Measurements from ENCODE around the gene NPHS1. TPM values are rescaled to one million over a fixed set of nuclear protein-coding genes. Genes with fewer than 3 reads are reported as not detected.
"Not testable (repeated sequence)": the region's sequence is repeated elsewhere in the genome, so short reads cannot be mapped to it uniquely, and the experiment has no call there.

Gene NPHS1
- total and polyA plus RNA-seq, 2 donors (not counting 1 experiment from before 2014, with no cell fraction given): not detected

DNA sequence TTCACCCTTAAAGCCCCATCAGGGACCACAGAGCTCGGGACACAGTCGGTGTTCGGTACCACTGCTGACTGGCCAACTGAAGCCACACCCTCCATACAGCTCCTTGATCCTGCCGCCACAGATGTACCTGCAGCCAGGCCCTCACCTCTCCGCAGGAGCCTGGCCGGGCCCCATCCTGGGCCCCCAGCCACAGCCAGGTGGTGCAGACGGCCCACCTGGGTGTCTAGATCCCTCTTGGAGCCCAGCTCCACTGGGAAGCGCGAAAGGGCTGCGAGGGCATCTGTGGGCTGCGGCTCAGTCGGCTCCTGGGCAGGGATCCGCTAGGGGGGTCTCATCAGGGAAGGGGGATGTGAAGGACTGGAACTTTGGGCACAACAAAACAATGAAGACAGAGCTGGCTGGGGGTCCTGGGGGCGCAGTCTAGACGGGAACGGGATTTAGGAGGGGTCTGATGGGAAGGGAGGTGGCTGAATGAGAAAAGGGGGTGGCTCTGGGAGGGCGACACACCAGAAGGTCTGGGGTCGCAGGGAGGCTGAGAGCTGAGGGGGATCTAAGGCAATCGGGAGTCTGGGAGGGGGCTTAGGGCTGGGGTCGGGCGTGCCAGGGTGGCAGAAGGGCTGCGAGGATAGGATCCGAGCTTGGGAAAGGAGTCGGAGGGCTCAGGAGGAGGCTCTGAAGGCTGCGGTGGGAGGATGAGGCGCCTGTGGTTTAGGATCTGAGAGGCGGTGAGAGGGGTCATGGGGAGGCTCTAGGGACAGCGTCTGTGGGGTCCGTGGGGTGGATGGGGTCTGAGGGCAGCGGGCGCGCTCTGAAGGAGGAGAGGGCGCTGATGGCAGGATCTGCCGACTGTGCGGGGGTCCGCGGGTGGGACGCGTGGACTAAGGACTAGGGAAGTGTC, 55.4 kb downstream of the NPHS1 start:
- Histone ChIP-seq H3K27ac (ENCODE audit: insufficient read depth, low read length) (no peak overlapping the region), H3K9ac (ENCODE audit: insufficient read depth, low read length) (no peak overlapping the region), H3K4me2 (ENCODE audit: extremely low read depth, insufficient read depth, low read length) (no peak overlapping the region), H3K27me3 (ENCODE audit: control insufficient read depth, insufficient read depth, low read length) (peaks cover 21% of the 10 kb centered on the region), H3K36me3 (ENCODE audit: control insufficient read depth, insufficient read depth, low read length) (no peaks in the 10 kb centered on the region), H4K20me1 (ENCODE audit: control insufficient read depth, extremely low read depth, insufficient read depth, low read length) (no peaks in the 10 kb centered on the region), H3K4me3 (replicated peaks in 1 of 4; ENCODE audit: control extremely low read depth in 1 of 4, insufficient read depth in 1 of 4, low read depth in 3 of 4, low read length in 4 of 4) (no peak overlapping the region), H2AFZ (ENCODE audit: low read length) (no peak overlapping the region), H3K4me1 (ENCODE audit: control insufficient read depth, extremely low read depth, insufficient read depth, low read length) (peaks cover 3% of the 10 kb centered on the region), H3K79me2 (ENCODE audit: control insufficient read depth, insufficient read depth, low read length) (no peaks in the 10 kb centered on the region), H3K9me3 (ENCODE audit: control insufficient read depth, insufficient read depth, low read depth, low read length) (no peaks in the 10 kb centered on the region)
- no peak for DNase-seq (ENCODE audit: low read depth in 2 of 2)
- no peak for TF ChIP-seq CTCF (conservative IDR thresholded peaks at IDR 0.05 in 1 of 2, IDR thresholded peaks at IDR 0.05 in 1 of 2; ENCODE audit: low read depth in 1 of 2, low read length in 2 of 2)
- peak; percentile 39 for TF ChIP-seq EZH2 (IDR thresholded peaks at IDR 0.05; ENCODE audit: low read length, missing control alignments)

GRCh38 chr19:35795564-35795963, 56.7 kb downstream of the NPHS1 start:
- not testable (repeated sequence) for H3K9me3 ChIP-seq (ENCODE audit: control insufficient read depth, insufficient read depth, low read depth, low read length); H3K36me3 ChIP-seq (ENCODE audit: control insufficient read depth, insufficient read depth, low read length); H3K4me1 ChIP-seq (ENCODE audit: control insufficient read depth, extremely low read depth, insufficient read depth, low read length); H3K4me2 ChIP-seq (ENCODE audit: extremely low read depth, insufficient read depth, low read length); H2AFZ ChIP-seq (ENCODE audit: low read length); DNase-seq (ENCODE audit: low read depth in 2 of 2); H3K79me2 ChIP-seq (ENCODE audit: control insufficient read depth, insufficient read depth, low read length); H3K27ac ChIP-seq (ENCODE audit: insufficient read depth, low read length); H3K4me3 ChIP-seq (replicated peaks in 1 of 4; ENCODE audit: control extremely low read depth in 1 of 4, insufficient read depth in 1 of 4, low read depth in 3 of 4, low read length in 4 of 4); H4K20me1 ChIP-seq (ENCODE audit: control insufficient read depth, extremely low read depth, insufficient read depth, low read length); H3K9ac ChIP-seq (ENCODE audit: insufficient read depth, low read length)
- H3K27me3 ChIP-seq (ENCODE audit: control insufficient read depth, insufficient read depth, low read length): peaks cover 21% of the 10 kb centered on the region

GRCh38 chr19:35793381-35794165, 58.7 kb downstream of the NPHS1 start:
- Histone ChIP-seq H3K36me3 (ENCODE audit: control insufficient read depth, insufficient read depth, low read length) (no peaks in the 10 kb centered on the region), H3K4me2 (ENCODE audit: extremely low read depth, insufficient read depth, low read length) (no peak overlapping the region), H3K9ac (ENCODE audit: insufficient read depth, low read length) (no peak overlapping the region), H4K20me1 (ENCODE audit: control insufficient read depth, extremely low read depth, insufficient read depth, low read length) (no peaks in the 10 kb centered on the region), H3K27ac (ENCODE audit: insufficient read depth, low read length) (no peak overlapping the region), H3K9me3 (ENCODE audit: control insufficient read depth, insufficient read depth, low read depth, low read length) (no peaks in the 10 kb centered on the region), H2AFZ (ENCODE audit: low read length) (no peak overlapping the region), H3K27me3 (ENCODE audit: control insufficient read depth, insufficient read depth, low read length) (peaks cover 21% of the 10 kb centered on the region), H3K79me2 (ENCODE audit: control insufficient read depth, insufficient read depth, low read length) (no peaks in the 10 kb centered on the region), H3K4me1 (ENCODE audit: control insufficient read depth, extremely low read depth, insufficient read depth, low read length) (peaks cover 3% of the 10 kb centered on the region), H3K4me3 (replicated peaks in 1 of 4; ENCODE audit: control extremely low read depth in 1 of 4, insufficient read depth in 1 of 4, low read depth in 3 of 4, low read length in 4 of 4) (no peak overlapping the region)
- TF ChIP-seq EZH2 (IDR thresholded peaks at IDR 0.05; ENCODE audit: low read length, missing control alignments) (no peak), CTCF (conservative IDR thresholded peaks at IDR 0.05 in 1 of 2, IDR thresholded peaks at IDR 0.05 in 1 of 2; ENCODE audit: low read depth in 1 of 2, low read length in 2 of 2) (no peak)
- no peak for DNase-seq (ENCODE audit: low read depth in 2 of 2)
